HG02970 (cell line): ENCODE data around the gene SEMA3G.

Experiments used
- ATAC-seq: cut with Tn5 transposase; IDR thresholded peaks from one replicate; pipeline ENCODE4 v1.9.1; 2021; ENCODE audit warnings: mild to moderate bottlenecking, moderate library complexity, moderate number of reproducible peaks; ENCODE audit not compliant: unreplicated experiment, low FRiP score

Gene SEMA3G

DNA sequence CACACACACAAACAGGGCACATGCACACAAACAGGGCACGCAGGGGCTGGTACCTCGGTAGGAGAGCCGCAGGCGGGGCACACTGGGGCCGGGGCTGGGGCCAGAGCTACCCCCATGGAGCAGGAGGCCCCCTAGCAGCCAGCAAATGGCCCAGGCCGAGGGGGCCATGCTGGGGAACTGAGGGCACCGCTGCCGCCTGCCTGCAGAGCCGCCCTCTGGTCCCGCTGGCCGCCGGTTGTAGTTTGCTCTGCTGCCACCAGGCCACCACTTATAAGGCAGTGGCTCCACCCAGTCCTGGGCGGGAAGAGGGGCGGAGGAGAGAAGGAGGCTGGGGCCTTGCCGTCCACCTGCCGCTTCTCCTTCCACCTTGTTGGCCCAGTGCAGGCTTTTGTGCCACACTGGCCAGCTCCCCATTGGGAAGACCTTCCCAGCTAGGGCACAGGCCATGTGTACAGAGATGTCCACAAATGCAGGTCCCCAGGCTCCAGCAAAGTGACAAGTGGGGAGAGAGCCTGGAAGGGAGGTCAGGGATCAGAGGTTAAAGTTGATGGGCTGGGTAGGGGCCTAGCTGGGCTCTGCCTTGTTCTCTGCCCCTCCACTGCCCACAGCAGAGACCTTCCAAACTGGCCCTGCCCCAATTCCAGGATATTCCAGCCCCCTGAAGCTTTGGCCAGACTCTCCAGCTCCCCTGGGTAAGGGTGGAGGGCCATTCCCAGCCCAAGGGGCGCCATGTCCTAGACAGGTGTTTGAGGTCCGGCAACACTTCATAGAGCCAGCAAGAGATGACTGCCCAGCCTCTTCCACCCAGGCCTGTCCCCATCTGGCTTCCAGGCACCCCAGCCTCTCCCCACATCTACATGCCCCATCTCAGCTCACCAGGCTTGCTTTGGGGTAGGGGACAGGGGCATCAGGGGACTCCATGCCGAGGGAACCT is at the start of gene SEMA3G:
TSS of gene SEMA3G (minus strand) at position 244 of the 934 bp plus-strand sequence. CDS start at position 168, 76 bp downstream.
- no peak for ATAC-seq

- ATAC-seq, result no peak
These were observed 49.5 kb upstream of the SEMA3G start for GRCh38 chr3:52494445-52494844.

DNA sequence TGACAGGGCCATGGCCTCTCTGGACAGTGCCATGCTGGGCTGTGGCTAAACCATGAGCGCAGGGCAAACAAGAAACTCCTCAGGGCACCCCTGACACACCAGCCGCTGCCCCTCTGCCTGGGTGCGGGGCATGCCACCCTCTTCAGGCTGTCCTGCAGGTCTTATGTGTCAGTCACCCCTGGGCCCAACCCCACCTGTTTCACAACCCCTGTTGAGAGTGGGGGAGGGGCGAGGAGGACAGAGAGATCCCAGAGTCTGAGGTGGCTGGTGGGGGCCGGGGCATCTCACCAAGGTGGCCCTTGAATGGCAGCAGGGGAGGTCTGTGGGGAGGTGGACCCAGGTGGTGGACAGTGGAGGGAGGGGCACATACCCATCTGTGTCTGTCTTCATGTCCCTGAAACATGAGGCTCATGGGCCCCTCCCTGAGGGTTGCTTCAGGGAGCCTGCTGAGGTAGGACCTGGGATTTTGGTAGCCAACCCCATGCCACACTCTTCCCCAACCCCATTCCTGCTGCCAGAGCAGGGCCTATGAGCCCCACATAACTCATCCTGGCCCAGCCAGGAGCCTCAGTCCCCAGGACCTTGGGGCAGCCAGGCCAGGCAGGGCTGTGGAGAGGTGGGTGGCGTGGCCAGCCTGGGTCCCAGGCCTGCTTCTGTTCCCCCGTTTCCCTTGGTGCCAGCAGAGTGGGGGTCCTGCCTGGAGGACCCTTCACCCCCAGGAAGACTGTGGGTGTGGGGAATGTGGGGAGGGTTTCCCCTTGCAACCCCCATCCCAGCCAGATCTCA is 48.5 kb upstream of the SEMA3G start:
- ATAC-seq, result no peak

DNA sequence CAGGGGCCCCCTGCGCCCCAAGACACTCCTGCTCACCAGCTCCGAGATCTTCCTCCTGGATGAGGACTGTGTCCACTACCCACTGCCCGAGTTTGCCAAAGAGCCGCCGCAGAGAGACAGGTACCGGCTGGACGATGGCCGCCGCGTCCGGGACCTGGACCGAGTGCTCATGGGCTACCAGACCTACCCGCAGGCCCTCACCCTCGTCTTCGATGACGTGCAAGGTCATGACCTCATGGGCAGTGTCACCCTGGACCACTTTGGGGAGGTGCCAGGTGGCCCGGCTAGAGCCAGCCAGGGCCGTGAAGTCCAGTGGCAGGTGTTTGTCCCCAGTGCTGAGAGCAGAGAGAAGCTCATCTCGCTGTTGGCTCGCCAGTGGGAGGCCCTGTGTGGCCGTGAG is 47.2 kb upstream of the SEMA3G start:
- no peak for ATAC-seq

DNA sequence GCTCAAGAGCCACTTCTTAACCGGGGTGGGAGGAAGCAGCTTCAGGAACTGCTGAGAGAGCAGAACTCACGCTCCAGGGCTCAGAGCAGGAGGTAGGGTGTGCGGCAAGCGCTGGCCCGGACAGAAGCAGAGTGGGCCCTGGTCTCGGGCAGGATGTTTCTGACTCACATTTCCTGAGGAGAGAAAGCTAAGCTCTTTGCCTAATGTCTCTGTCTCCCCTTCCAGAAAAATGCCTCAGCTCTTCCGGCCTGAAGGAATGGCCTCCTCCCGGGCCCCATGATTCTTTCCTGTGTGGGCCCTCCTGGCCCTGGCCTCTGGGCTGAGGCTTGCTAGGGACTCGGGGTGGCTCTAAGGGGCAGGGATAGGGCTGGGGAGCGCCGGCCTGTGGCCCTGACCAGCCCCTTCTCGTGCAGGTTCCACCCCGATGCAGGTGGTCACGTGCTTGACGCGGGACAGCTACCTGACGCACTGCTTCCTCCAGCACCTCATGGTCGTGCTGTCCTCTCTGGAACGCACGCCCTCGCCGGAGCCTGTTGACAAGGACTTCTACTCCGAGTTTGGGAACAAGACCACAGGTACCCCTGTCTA is 46.1 kb upstream of the SEMA3G start:
- ATAC-seq, result no peak

DNA sequence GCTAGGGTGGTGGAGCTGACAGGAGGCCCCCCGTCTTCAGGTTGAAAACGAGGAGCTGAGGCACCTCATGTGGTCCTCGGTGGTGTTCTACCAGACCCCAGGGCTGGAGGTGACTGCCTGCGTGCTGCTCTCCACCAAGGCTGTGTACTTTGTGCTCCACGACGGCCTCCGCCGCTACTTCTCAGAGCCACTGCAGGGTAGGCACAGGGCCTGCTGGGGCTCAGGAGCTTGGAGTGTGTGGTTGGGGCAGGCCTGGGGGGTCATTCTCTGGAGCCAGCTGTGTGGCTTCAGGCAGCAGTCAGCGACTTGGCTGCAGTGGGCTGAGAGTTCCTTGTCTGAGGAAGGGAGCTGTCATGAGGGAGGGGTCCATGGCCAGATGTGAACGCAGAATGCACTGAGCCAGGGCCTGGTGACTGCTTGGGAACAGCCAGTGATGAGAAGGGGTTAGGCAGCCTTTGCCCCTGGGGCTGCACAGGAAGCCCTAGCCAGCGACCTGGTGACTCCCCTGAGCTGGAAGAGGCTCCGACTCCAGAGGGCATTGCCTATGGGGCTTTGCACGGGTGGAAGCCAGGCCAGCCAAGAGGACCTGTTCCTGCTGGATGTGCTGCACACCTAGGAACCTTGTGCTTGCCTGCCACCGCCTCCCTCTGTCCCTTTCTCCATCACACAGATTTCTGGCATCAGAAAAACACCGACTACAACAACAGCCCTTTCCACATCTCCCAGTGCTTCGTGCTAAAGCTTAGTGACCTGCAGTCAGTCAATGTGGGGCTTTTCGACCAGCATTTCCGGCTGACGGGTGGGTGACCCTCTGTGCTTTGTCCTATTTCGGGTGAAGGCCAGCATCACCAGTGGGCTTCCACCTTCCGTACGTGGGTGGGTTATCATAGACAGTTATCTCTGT is 45.4 kb upstream of the SEMA3G start:
- no peak for ATAC-seq

- ATAC-seq, result no peak
These were observed 44.5 kb upstream of the SEMA3G start for GRCh38 chr3:52489453-52489852.

GRCh38 chr3:52488746-52489145 is 43.8 kb upstream of the SEMA3G start:
- no peak for ATAC-seq

DNA sequence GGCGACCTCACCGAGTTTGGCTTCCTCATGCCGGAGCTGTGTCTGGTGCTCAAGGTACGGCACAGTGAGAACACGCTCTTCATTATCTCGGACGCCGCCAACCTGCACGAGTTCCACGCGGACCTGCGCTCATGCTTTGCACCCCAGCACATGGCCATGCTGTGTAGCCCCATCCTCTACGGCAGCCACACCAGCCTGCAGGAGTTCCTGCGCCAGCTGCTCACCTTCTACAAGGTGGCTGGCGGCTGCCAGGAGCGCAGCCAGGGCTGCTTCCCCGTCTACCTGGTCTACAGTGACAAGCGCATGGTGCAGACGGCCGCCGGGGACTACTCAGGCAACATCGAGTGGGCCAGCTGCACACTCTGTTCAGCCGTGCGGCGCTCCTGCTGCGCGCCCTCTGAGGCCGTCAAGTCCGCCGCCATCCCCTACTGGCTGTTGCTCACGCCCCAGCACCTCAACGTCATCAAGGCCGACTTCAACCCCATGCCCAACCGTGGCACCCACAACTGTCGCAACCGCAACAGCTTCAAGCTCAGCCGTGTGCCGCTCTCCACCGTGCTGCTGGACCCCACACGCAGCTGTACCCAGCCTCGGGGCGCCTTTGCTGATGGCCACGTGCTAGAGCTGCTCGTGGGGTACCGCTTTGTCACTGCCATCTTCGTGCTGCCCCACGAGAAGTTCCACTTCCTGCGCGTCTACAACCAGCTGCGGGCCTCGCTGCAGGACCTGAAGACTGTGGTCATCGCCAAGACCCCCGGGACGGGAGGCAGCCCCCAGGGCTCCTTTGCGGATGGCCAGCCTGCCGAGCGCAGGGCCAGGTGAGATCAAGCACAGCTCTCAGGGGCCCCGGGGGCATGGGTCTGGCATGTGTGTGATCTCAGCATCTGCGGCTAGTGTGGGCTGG is 43.1 kb upstream of the SEMA3G start:
- ATAC-seq, result no peak

DNA sequence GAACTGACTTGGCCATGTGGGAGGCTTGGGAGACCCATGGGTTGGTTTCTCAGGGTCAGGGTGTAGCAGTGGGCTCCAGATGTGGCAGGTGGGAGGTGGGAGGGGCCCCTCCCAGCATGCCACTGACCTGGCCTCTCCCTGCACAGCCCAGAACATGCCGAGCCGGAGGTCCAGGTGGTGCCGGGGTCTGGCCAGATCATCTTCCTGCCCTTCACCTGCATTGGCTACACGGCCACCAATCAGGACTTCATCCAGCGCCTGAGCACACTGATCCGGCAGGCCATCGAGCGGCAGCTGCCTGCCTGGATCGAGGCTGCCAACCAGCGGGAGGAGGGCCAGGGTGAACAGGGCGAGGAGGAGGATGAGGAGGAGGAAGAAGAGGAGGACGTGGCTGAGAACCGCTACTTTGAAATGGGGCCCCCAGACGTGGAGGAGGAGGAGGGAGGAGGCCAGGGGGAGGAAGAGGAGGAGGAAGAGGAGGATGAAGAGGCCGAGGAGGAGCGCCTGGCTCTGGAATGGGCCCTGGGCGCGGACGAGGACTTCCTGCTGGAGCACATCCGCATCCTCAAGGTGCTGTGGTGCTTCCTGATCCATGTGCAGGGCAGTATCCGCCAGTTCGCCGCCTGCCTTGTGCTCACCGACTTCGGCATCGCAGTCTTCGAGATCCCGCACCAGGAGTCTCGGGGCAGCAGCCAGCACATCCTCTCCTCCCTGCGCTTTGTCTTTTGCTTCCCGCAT is 42.3 kb upstream of the SEMA3G start:
- ATAC-seq, result no peak

- ATAC-seq, result no peak
These were observed 40.0 kb upstream of the SEMA3G start for GRCh38 chr3:52484680-52485461.

GRCh38 chr3:52483577-52484381 is 38.9 kb upstream of the SEMA3G start:
- ATAC-seq, result no peak

DNA sequence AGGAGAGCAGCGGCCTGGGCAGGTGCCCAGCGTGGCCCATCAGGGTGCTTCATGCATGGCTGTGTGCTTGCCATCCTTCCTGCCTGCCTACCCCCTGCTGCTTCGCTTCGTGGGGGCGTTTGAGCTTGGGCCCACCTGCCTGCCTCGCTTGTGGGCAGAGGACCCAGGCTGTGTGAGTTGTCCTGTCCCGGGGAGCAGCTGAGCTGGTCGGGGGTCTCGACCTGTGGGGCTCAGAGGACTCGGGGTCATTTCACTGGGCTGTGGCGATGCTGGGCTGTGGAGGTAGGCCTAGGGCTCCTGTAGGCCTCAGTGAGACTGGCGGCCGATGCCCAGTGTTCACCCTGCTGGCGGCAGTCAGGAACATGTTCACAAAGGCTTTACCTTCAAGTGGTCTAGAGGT is 38.2 kb upstream of the SEMA3G start:
- no peak for ATAC-seq

DNA sequence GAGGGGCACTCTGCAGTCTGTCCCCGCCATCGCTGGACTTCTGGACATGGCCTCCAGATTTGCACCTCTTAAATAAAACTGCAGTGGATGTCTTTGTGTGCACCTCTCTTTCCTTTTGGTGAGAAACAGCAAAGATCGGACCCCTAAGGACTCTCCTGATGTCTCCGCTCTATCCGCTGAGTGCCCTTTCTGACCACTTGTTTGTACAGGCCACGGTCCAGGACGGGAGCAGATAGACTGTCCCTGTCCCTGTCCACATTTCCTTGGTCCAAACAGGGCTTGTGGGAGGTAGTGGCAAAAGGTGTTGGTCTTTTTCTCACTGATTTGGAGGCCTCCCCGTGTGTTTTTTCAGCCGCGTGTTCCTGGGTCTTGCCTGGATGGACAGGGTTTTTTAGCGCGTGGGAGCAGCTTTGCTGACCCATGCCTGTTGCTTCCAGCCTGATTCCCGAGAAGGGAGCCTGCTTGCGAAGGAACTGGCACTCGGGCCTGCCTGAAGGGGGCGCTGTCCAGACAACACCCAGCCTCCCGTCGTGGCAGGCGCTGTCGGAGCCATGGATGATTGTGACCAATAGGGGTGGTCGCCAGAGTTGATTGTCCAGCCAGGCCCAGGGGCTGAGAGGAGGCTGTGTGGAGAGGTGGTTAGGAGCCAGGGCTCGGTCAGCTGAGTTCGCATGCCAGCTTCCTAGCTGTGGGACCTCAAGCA is 37.1 kb upstream of the SEMA3G start:
- ATAC-seq, result no peak

GRCh38 chr3:52480768-52481715 is 36.1 kb upstream of the SEMA3G start:
- no peak for ATAC-seq
